GM12864 (cell line): Measurements from ENCODE around the gene SLC48A1.

Experiments used
- DNase-seq: peaks from one replicate; pipeline ENCODE4 v3.0.0-alpha.2; 2011; ENCODE audit warnings: low read depth
- H3K4me3 ChIP-seq: 2 replicates; pipeline ENCODE4 v1.5.1; 2011; ENCODE audit warnings: mild to moderate bottlenecking, low read depth, low read length, control low read depth
- TF ChIP-seq, protein P1 (sequence below): IDR thresholded peaks from 2 replicates; pipeline ENCODE4 v1.5.1; 2011; ENCODE audit warnings: low read depth, mild to moderate bottlenecking, moderate library complexity, low read length, control low read depth, inconsistent platforms; ENCODE audit errors: missing control alignments

The SLC48A1 gene

DNA sequence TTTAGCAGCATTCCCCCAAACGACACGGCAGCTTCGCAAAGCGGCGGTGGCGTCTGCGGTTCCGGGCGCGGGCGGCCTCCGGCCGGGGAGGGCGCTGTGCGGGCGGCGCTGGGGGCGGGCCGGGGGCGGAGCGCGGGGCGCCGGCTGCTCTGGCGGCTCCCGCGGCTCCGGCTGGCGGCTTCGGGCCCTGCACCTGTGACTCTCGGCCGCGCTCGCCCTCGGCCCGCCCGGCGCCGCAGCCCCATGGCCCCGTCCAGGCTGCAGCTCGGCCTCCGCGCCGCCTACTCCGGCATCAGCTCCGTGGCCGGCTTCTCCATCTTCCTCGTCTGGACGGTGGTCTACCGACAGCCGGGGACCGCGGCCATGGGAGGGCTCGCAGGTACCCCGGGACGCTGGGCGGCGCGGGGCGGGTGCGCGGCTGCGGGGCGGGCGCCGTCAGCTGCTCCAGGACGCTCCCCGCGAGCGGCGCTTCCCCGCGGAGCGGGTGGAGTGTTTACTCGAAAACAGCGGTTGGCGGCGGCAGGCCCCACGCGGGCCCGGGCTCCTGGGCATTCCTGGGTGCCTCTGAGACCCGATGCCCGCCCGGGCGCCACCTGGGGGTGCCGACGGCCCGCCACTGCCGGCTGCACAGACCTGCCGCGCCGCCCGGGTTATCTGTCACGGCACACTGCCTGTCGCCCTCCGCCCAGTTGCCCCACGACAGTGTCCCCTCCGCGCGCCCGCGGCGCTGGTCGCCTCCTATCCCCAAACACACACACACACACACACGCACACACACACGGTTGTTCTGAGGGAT lies at the start of gene SLC48A1:
SLC48A1 (plus strand) TSS at position 177 of the 796 bp plus-strand sequence; CDS start at position 244, 67 bp downstream.
- no peak for DNase-seq
- peak within 1 kb of the TSS; percentile 60 for H3K4me3 ChIP-seq
- TF ChIP-seq, protein P1, sequence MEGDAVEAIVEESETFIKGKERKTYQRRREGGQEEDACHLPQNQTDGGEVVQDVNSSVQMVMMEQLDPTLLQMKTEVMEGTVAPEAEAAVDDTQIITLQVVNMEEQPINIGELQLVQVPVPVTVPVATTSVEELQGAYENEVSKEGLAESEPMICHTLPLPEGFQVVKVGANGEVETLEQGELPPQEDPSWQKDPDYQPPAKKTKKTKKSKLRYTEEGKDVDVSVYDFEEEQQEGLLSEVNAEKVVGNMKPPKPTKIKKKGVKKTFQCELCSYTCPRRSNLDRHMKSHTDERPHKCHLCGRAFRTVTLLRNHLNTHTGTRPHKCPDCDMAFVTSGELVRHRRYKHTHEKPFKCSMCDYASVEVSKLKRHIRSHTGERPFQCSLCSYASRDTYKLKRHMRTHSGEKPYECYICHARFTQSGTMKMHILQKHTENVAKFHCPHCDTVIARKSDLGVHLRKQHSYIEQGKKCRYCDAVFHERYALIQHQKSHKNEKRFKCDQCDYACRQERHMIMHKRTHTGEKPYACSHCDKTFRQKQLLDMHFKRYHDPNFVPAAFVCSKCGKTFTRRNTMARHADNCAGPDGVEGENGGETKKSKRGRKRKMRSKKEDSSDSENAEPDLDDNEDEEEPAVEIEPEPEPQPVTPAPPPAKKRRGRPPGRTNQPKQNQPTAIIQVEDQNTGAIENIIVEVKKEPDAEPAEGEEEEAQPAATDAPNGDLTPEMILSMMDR: peak; percentile 36

DNA sequence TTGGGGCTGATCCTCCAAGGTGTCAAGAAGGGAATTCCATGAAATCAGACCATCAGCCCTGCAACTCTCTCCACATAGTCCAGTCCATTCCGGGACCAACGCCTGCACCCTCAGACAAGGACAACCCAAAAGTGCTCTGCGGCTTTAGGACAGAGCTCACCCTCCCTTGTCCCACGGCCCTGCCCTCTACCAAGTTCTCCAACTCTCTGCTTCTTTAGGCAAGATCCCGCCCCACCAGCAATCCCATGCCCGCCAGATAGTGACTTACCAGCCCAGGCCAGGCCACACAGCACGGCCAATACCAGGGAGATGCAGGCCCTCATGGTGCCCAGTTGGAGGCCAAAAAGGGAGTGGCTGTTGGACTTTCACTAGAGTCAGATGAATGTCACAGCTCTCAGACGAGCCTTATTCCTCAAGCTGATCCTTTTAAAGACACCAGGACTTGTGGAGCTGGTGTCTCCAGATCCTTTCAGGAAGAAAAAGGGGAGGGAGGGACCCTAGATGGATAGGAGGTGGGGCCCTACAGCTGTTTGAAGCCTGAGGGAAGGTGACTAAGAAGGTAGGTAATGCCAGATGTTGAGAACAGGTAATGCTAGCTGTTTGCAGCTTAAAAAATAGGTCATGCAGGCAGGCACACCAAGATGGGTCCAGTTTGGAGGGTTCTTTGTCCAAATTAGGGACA lies 47.8 kb upstream of the SLC48A1 start, which contains the start of gene ENDOU:
ENDOU (minus strand) TSS at position 400 of the 682 bp plus-strand sequence; CDS start at position 323, 77 bp downstream.
- no peak for DNase-seq
- no peak within 1 kb of the TSS for H3K4me3 ChIP-seq
- TF ChIP-seq, protein P1: no peak

DNA sequence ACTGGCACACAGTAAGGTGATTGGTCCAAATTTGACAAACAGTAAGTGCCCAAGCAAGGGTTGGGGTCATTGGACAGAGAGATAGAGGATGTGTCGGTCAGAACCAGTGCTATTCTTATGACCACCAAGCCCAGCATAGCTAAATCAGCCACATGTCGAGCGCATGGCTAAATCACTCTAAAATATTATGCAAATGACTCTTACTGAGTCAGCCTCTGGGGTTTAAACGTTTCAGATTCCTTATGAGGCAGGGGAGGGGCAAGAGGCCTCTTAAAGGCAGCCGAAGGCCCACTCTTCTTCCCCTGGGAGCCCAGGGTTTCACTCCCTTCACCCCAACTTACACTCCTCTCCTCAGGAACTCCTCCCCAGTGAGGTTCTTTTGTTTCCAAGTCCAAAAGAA lies 47.1 kb upstream of the SLC48A1 start:
- peak; percentile 41 for DNase-seq
- TF ChIP-seq, protein P1: no peak
- H3K4me3 ChIP-seq: no peak overlapping the region

DNA sequence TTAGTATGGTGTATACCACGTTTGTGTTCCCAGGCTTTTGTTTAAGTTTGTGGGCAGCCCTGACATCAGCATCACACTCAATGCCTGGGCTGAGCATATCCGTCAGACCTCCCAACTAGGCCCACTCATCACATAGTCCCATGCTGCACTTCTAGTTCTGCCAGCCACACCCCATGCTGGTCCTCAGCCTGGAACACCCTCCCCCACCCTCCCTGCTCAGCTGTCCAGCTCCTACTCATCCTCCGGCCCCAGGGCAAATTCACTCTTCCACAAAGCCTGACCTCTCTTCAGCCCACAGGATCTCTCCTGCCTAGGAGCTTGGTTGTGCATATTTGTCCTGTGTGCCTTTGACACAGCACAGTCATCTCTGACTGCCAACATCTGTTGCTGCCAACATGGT lies 43.8 kb upstream of the SLC48A1 start:
- TF ChIP-seq, protein P1: no peak
- DNase-seq: no peak
- no peak overlapping the region for H3K4me3 ChIP-seq

DNA sequence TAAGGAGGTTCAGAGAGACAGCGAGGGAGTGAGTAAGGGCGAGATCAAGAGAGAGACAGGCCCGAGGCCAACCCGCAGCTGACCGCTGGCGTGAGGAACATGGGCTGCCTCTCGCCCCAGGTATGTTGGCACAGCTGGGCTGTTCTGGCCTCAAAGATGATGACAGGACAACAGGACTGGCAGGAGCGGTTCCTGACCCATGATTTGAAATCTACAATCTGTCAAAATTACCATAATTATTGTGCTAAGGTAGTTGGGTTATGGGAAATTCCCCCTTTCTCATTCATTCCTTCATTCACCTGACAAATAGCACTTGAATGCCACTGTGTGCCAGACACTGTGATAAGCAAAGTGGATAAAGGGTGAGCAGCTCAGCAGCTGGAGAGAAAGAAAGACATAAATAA lies 42.7 kb upstream of the SLC48A1 start:
- TF ChIP-seq, protein P1: no peak
- no peak for DNase-seq
- no peak overlapping the region for H3K4me3 ChIP-seq

DNA sequence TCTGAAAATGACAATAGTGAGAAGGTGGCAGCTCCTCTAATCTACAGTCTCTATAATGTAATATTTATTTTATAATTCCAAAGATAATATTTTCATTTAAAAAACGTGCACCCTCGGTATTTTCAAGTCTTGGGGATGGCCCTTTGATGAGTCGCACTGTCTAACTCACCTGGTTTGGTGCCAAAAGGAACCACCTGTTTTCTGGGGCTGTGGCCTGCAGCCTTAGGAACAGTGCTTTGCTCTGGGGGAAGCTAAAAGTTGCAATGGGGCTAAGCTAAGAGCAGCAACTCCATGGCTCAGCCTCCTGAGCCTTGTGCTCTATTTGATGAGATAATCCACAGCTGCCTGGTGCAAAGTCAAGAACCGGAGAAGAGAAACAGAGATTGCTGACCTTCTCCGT lies 41.3 kb upstream of the SLC48A1 start:
- no peak overlapping the region for H3K4me3 ChIP-seq
- DNase-seq: no peak
- TF ChIP-seq, protein P1: no peak
